ENCODE results near the gene CPED1. TPM values are rescaled to one million over a fixed set of nuclear protein-coding genes. Genes with fewer than 3 reads are reported as not detected.
"Not testable (repeated sequence)": the region's sequence is repeated elsewhere in the genome, so short reads cannot be mapped to it uniquely, and the experiment has no call there.

Gene CPED1
- total RNA-seq, 1 donor from 2014 or later = 3.9 TPM

GRCh38 chr7:121282129-121282528 is 293.6 kb downstream of the CPED1 start:
- Mint-ChIP-seq H3K4me1 (ENCODE audit: unreplicated experiment) (peaks cover 41% of the 10 kb centered on the region), H3K9me3 (ENCODE audit: unreplicated experiment) (peaks cover 16% of the 10 kb centered on the region)

GRCh38 chr7:121285066-121285667 is 296.7 kb downstream of the CPED1 start:
- Mint-ChIP-seq H3K9me3 (ENCODE audit: unreplicated experiment) (peaks cover 16% of the 10 kb centered on the region), H3K4me3 (ENCODE audit: unreplicated experiment) (no peak overlapping the region), H3K27ac (ENCODE audit: unreplicated experiment) (no peak overlapping the region), H3K4me1 (ENCODE audit: unreplicated experiment) (peaks cover 35% of the 10 kb centered on the region), H3K27me3 (ENCODE audit: unreplicated experiment) (no peaks in the 10 kb centered on the region), H3K36me3 (ENCODE audit: unreplicated experiment) (peaks cover 1% of the 10 kb centered on the region)
- DNase-seq (ENCODE audit: extremely low spot score, unreplicated experiment) = no peak
- no peak for TF ChIP-seq CTCF (IDR thresholded peaks at IDR 0.05)

More at GRCh38 chr7:121282129-121282528, 293.6 kb downstream of the CPED1 start:
- no peak for TF ChIP-seq CTCF (IDR thresholded peaks at IDR 0.05)
- DNase-seq (ENCODE audit: extremely low spot score, unreplicated experiment) = no peak
- no peak overlapping the region for H3K4me3 Mint-ChIP-seq (ENCODE audit: unreplicated experiment)
- no peak overlapping the region for H3K27ac Mint-ChIP-seq (ENCODE audit: unreplicated experiment)
- peaks cover 1% of the 10 kb centered on the region for H3K36me3 Mint-ChIP-seq (ENCODE audit: unreplicated experiment)
- no peaks in the 10 kb centered on the region for H3K27me3 Mint-ChIP-seq (ENCODE audit: unreplicated experiment)

- peaks cover 26% of the 10 kb centered on the region for H3K4me1 Mint-ChIP-seq (ENCODE audit: unreplicated experiment)
Observed at GRCh38 chr7:121286186-121286585, 297.7 kb downstream of the CPED1 start.

GRCh38 chr7:121286742-121287734 is 298.5 kb downstream of the CPED1 start:
- Mint-ChIP-seq H3K4me1 (ENCODE audit: unreplicated experiment) (peaks cover 22% of the 10 kb centered on the region), H3K4me3 (ENCODE audit: unreplicated experiment) (no peak overlapping the region), H3K9me3 (ENCODE audit: unreplicated experiment) (peaks cover 22% of the 10 kb centered on the region), H3K27ac (ENCODE audit: unreplicated experiment) (no peak overlapping the region), H3K36me3 (ENCODE audit: unreplicated experiment) (peaks cover 3% of the 10 kb centered on the region), H3K27me3 (ENCODE audit: unreplicated experiment) (no peaks in the 10 kb centered on the region)
- no peak for TF ChIP-seq CTCF (IDR thresholded peaks at IDR 0.05)
- no peak for DNase-seq (ENCODE audit: extremely low spot score, unreplicated experiment)

More at GRCh38 chr7:121286186-121286585, 297.7 kb downstream of the CPED1 start:
- no peak for TF ChIP-seq CTCF (IDR thresholded peaks at IDR 0.05)
- H3K36me3 Mint-ChIP-seq (ENCODE audit: unreplicated experiment) = peaks cover 1% of the 10 kb centered on the region
- peaks cover 19% of the 10 kb centered on the region for H3K9me3 Mint-ChIP-seq (ENCODE audit: unreplicated experiment)
- no peak overlapping the region for H3K4me3 Mint-ChIP-seq (ENCODE audit: unreplicated experiment)
- H3K27ac Mint-ChIP-seq (ENCODE audit: unreplicated experiment) = no peak overlapping the region
- DNase-seq (ENCODE audit: extremely low spot score, unreplicated experiment) = no peak
- no peaks in the 10 kb centered on the region for H3K27me3 Mint-ChIP-seq (ENCODE audit: unreplicated experiment)

- no peak for DNase-seq (ENCODE audit: extremely low spot score, unreplicated experiment)
- TF ChIP-seq CTCF (IDR thresholded peaks at IDR 0.05) = no peak
- Mint-ChIP-seq H3K36me3 (ENCODE audit: unreplicated experiment) (peaks cover 4% of the 10 kb centered on the region), H3K27me3 (ENCODE audit: unreplicated experiment) (no peaks in the 10 kb centered on the region), H3K9me3 (ENCODE audit: unreplicated experiment) (peaks cover 22% of the 10 kb centered on the region), H3K4me1 (ENCODE audit: unreplicated experiment) (peaks cover 20% of the 10 kb centered on the region), H3K4me3 (ENCODE audit: unreplicated experiment) (no peak overlapping the region), H3K27ac (ENCODE audit: unreplicated experiment) (peak overlapping the region; percentile 73)
Observed at GRCh38 chr7:121288894-121289293, 300.4 kb downstream of the CPED1 start.

DNA sequence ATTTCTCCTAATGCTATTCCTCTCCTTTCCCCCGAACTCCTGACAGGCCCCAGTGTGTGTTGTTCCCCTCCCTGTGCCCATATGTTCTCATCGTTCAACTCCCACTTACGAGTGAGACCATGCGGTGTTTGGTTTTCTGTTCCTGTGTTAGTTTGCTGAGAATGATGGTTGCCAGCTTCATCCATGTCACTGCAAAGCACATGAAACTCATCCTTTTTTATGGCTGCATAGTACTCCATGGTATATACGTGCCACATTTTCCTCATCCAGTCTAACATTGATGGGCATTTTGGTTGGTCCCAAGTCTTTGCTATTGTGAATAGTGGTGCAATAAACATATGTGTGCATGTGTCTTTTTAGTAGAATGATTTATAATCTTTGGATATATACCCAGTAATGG is 301.4 kb downstream of the CPED1 start:
- H3K27ac Mint-ChIP-seq (ENCODE audit: unreplicated experiment); H3K27me3 Mint-ChIP-seq (ENCODE audit: unreplicated experiment); DNase-seq (ENCODE audit: extremely low spot score, unreplicated experiment); H3K36me3 Mint-ChIP-seq (ENCODE audit: unreplicated experiment); H3K4me3 Mint-ChIP-seq (ENCODE audit: unreplicated experiment): not testable (repeated sequence)
- Mint-ChIP-seq H3K9me3 (ENCODE audit: unreplicated experiment) (peaks cover 14% of the 10 kb centered on the region), H3K4me1 (ENCODE audit: unreplicated experiment) (peaks cover 20% of the 10 kb centered on the region)

All from osteocyte (in vitro differentiated cells).